ENCODE data around the gene PDE7B.

The PDE7B gene

GRCh38 chr6:135955099-135955498 lies 103.6 kb downstream of the PDE7B start:
- H3K36me3 ChIP-seq (ENCODE audit: control insufficient read depth, insufficient read depth, low read length) = no peaks in the 10 kb centered on the region
- no peak overlapping the region for H3K27ac ChIP-seq (ENCODE audit: low read depth, low read length)
- no peak overlapping the region for H3K4me3 ChIP-seq (ENCODE audit: low read depth, low read length)
- H3K4me1 ChIP-seq (ENCODE audit: control insufficient read depth, insufficient read depth, low read length) = no peaks in the 10 kb centered on the region
- no peaks in the 10 kb centered on the region for H3K27me3 ChIP-seq (ENCODE audit: control insufficient read depth, insufficient read depth, low read length)
- H3K9me3 ChIP-seq (ENCODE audit: control insufficient read depth, insufficient read depth, low read length) = no peaks in the 10 kb centered on the region
- H3K9ac ChIP-seq (ENCODE audit: low read depth, low read length) = no peak overlapping the region

- no peaks in the 10 kb centered on the region for H3K4me1 ChIP-seq (ENCODE audit: control insufficient read depth, insufficient read depth, low read length)
- no peak overlapping the region for H3K9ac ChIP-seq (ENCODE audit: low read depth, low read length)
- H3K27me3 ChIP-seq (ENCODE audit: control insufficient read depth, insufficient read depth, low read length) = no peaks in the 10 kb centered on the region
- no peaks in the 10 kb centered on the region for H3K36me3 ChIP-seq (ENCODE audit: control insufficient read depth, insufficient read depth, low read length)
- H3K9me3 ChIP-seq (ENCODE audit: control insufficient read depth, insufficient read depth, low read length) = peaks cover 6% of the 10 kb centered on the region; the same call in 1 of the 2 replicates
- no peak overlapping the region for H3K27ac ChIP-seq (ENCODE audit: low read depth, low read length)
- no peak overlapping the region for H3K4me3 ChIP-seq (ENCODE audit: low read depth, low read length)
These were observed 111.2 kb downstream of the PDE7B start for GRCh38 chr6:135962731-135963130.

GRCh38 chr6:135970750-135971149 lies 119.2 kb downstream of the PDE7B start:
- no peak overlapping the region for H3K27ac ChIP-seq (ENCODE audit: low read depth, low read length)
- H3K9me3 ChIP-seq (ENCODE audit: control insufficient read depth, insufficient read depth, low read length) = 0 out of 2 replicates have a peak, but pooled peaks cover 2% of the 10 kb centered on the region
- H3K9ac ChIP-seq (ENCODE audit: low read depth, low read length) = no peak overlapping the region
- no peaks in the 10 kb centered on the region for H3K4me1 ChIP-seq (ENCODE audit: control insufficient read depth, insufficient read depth, low read length)
- no peaks in the 10 kb centered on the region for H3K36me3 ChIP-seq (ENCODE audit: control insufficient read depth, insufficient read depth, low read length)
- no peak overlapping the region for H3K4me3 ChIP-seq (ENCODE audit: low read depth, low read length)
- no peaks in the 10 kb centered on the region for H3K27me3 ChIP-seq (ENCODE audit: control insufficient read depth, insufficient read depth, low read length)

GRCh38 chr6:135971351-135971750 lies 119.8 kb downstream of the PDE7B start:
- Histone ChIP-seq H3K27me3 (ENCODE audit: control insufficient read depth, insufficient read depth, low read length) (no peaks in the 10 kb centered on the region), H3K36me3 (ENCODE audit: control insufficient read depth, insufficient read depth, low read length) (no peaks in the 10 kb centered on the region), H3K9me3 (ENCODE audit: control insufficient read depth, insufficient read depth, low read length) (no peaks in the 10 kb centered on the region), H3K9ac (ENCODE audit: low read depth, low read length) (no peak overlapping the region), H3K27ac (ENCODE audit: low read depth, low read length) (no peak overlapping the region), H3K4me3 (ENCODE audit: low read depth, low read length) (no peak overlapping the region), H3K4me1 (ENCODE audit: control insufficient read depth, insufficient read depth, low read length) (no peaks in the 10 kb centered on the region)

- Histone ChIP-seq H3K36me3 (ENCODE audit: control insufficient read depth, insufficient read depth, low read length) (no peaks in the 10 kb centered on the region), H3K27ac (ENCODE audit: low read depth, low read length) (no peak overlapping the region), H3K9ac (ENCODE audit: low read depth, low read length) (no peak overlapping the region), H3K4me3 (ENCODE audit: low read depth, low read length) (no peak overlapping the region), H3K27me3 (ENCODE audit: control insufficient read depth, insufficient read depth, low read length) (no peaks in the 10 kb centered on the region), H3K9me3 (ENCODE audit: control insufficient read depth, insufficient read depth, low read length) (no peaks in the 10 kb centered on the region), H3K4me1 (ENCODE audit: control insufficient read depth, insufficient read depth, low read length) (no peaks in the 10 kb centered on the region)
These were observed 120.6 kb downstream of the PDE7B start for GRCh38 chr6:135972150-135972549.

- Histone ChIP-seq H3K27me3 (ENCODE audit: control insufficient read depth, insufficient read depth, low read length) (no peaks in the 10 kb centered on the region), H3K4me1 (ENCODE audit: control insufficient read depth, insufficient read depth, low read length) (no peaks in the 10 kb centered on the region), H3K27ac (ENCODE audit: low read depth, low read length) (no peak overlapping the region), H3K4me3 (ENCODE audit: low read depth, low read length) (no peak overlapping the region), H3K36me3 (ENCODE audit: control insufficient read depth, insufficient read depth, low read length) (no peaks in the 10 kb centered on the region), H3K9ac (ENCODE audit: low read depth, low read length) (no peak overlapping the region), H3K9me3 (ENCODE audit: control insufficient read depth, insufficient read depth, low read length) (no peaks in the 10 kb centered on the region)
These were observed 121.1 kb downstream of the PDE7B start for GRCh38 chr6:135972586-135972985.

GRCh38 chr6:135974426-135974825 lies 122.9 kb downstream of the PDE7B start:
- H3K9ac ChIP-seq (ENCODE audit: low read depth, low read length) = no peak overlapping the region
- no peaks in the 10 kb centered on the region for H3K4me1 ChIP-seq (ENCODE audit: control insufficient read depth, insufficient read depth, low read length)
- no peaks in the 10 kb centered on the region for H3K36me3 ChIP-seq (ENCODE audit: control insufficient read depth, insufficient read depth, low read length)
- H3K27me3 ChIP-seq (ENCODE audit: control insufficient read depth, insufficient read depth, low read length) = no peaks in the 10 kb centered on the region
- no peak overlapping the region for H3K4me3 ChIP-seq (ENCODE audit: low read depth, low read length)
- H3K27ac ChIP-seq (ENCODE audit: low read depth, low read length) = no peak overlapping the region
- no peaks in the 10 kb centered on the region for H3K9me3 ChIP-seq (ENCODE audit: control insufficient read depth, insufficient read depth, low read length)

- Histone ChIP-seq H3K36me3 (ENCODE audit: control insufficient read depth, insufficient read depth, low read length) (no peaks in the 10 kb centered on the region), H3K27ac (ENCODE audit: low read depth, low read length) (no peak overlapping the region), H3K4me1 (ENCODE audit: control insufficient read depth, insufficient read depth, low read length) (no peaks in the 10 kb centered on the region), H3K9me3 (ENCODE audit: control insufficient read depth, insufficient read depth, low read length) (no peaks in the 10 kb centered on the region), H3K4me3 (ENCODE audit: low read depth, low read length) (no peak overlapping the region), H3K9ac (ENCODE audit: low read depth, low read length) (no peak overlapping the region), H3K27me3 (ENCODE audit: control insufficient read depth, insufficient read depth, low read length) (no peaks in the 10 kb centered on the region)
These were observed 125.1 kb downstream of the PDE7B start for GRCh38 chr6:135976585-135976984.

GRCh38 chr6:135983093-135983492 lies 131.6 kb downstream of the PDE7B start:
- no peaks in the 10 kb centered on the region for H3K27me3 ChIP-seq (ENCODE audit: control insufficient read depth, insufficient read depth, low read length)
- no peak overlapping the region for H3K4me3 ChIP-seq (ENCODE audit: low read depth, low read length)
- H3K4me1 ChIP-seq (ENCODE audit: control insufficient read depth, insufficient read depth, low read length) = no peaks in the 10 kb centered on the region
- H3K36me3 ChIP-seq (ENCODE audit: control insufficient read depth, insufficient read depth, low read length) = no peaks in the 10 kb centered on the region
- H3K9ac ChIP-seq (ENCODE audit: low read depth, low read length) = no peak overlapping the region
- H3K9me3 ChIP-seq (ENCODE audit: control insufficient read depth, insufficient read depth, low read length) = no peaks in the 10 kb centered on the region
- H3K27ac ChIP-seq (ENCODE audit: low read depth, low read length) = no peak overlapping the region

GRCh38 chr6:135983718-135984343 lies 132.3 kb downstream of the PDE7B start:
- H3K4me1 ChIP-seq (ENCODE audit: control insufficient read depth, insufficient read depth, low read length) = no peaks in the 10 kb centered on the region

GRCh38 chr6:135985471-135985870 lies 134.0 kb downstream of the PDE7B start:
- no peak overlapping the region for H3K27ac ChIP-seq (ENCODE audit: low read depth, low read length)

More at GRCh38 chr6:135983718-135984343, 132.3 kb downstream of the PDE7B start:
- no peaks in the 10 kb centered on the region for H3K9me3 ChIP-seq (ENCODE audit: control insufficient read depth, insufficient read depth, low read length)
- no peak overlapping the region for H3K4me3 ChIP-seq (ENCODE audit: low read depth, low read length)
- no peaks in the 10 kb centered on the region for H3K36me3 ChIP-seq (ENCODE audit: control insufficient read depth, insufficient read depth, low read length)
- H3K27ac ChIP-seq (ENCODE audit: low read depth, low read length) = no peak overlapping the region
- no peak overlapping the region for H3K9ac ChIP-seq (ENCODE audit: low read depth, low read length)
- no peaks in the 10 kb centered on the region for H3K27me3 ChIP-seq (ENCODE audit: control insufficient read depth, insufficient read depth, low read length)

More at GRCh38 chr6:135985471-135985870, 134.0 kb downstream of the PDE7B start:
- no peaks in the 10 kb centered on the region for H3K36me3 ChIP-seq (ENCODE audit: control insufficient read depth, insufficient read depth, low read length)
- no peak overlapping the region for H3K4me3 ChIP-seq (ENCODE audit: low read depth, low read length)
- no peak overlapping the region for H3K9ac ChIP-seq (ENCODE audit: low read depth, low read length)
- H3K27me3 ChIP-seq (ENCODE audit: control insufficient read depth, insufficient read depth, low read length) = no peaks in the 10 kb centered on the region
- no peaks in the 10 kb centered on the region for H3K9me3 ChIP-seq (ENCODE audit: control insufficient read depth, insufficient read depth, low read length)
- no peaks in the 10 kb centered on the region for H3K4me1 ChIP-seq (ENCODE audit: control insufficient read depth, insufficient read depth, low read length)

Measured in HUES48 (cell line).